ENCODE measurements around the gene ANKUB1.

ANKUB1 gene

DNA sequence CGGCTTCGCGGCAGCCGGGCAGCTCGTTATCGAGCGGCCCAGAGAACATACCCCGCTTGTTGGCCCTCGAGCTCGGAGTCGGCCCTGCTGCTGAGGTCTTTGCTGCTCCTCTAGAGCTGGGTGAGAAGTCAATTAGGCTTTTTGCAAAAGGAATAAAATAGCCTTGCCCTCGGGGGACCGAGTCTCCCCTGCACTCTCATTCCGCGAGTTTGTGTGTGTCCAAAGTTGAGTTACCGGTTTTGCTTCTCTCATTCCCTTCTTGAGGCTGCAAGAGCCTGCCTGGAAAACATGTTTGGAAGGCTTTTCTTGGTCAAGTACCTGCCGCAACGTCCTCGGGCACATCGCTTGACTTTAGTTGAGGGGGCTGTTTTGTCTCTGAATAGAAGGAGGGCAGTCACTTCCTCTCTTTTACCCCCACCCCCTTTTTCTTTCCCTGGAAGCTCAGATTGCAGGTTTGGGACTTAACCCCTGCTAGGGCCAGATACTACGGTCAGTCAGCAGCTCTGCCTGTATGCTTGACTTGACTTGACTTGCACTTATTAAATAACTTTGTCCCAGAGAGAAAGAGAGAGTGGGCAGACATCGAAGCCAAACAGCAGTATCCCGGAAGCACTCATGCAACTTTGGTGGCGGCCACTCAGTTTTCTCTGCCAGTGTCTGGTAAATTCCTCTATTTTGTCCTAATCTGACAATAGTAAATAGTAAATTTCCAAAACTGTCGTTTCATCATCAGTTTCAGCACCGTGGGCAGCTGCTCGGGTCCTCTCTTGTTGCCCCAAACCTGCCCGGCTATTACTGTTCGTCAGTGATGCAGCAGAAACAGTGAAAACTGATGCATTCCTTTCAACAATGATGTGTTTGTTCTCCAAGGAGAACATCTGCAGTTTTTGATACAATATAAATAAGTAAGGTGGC is 21.3 kb upstream of the ANKUB1 start:
- TF ChIP-seq, protein P1, sequence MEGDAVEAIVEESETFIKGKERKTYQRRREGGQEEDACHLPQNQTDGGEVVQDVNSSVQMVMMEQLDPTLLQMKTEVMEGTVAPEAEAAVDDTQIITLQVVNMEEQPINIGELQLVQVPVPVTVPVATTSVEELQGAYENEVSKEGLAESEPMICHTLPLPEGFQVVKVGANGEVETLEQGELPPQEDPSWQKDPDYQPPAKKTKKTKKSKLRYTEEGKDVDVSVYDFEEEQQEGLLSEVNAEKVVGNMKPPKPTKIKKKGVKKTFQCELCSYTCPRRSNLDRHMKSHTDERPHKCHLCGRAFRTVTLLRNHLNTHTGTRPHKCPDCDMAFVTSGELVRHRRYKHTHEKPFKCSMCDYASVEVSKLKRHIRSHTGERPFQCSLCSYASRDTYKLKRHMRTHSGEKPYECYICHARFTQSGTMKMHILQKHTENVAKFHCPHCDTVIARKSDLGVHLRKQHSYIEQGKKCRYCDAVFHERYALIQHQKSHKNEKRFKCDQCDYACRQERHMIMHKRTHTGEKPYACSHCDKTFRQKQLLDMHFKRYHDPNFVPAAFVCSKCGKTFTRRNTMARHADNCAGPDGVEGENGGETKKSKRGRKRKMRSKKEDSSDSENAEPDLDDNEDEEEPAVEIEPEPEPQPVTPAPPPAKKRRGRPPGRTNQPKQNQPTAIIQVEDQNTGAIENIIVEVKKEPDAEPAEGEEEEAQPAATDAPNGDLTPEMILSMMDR (IDR thresholded peaks at IDR 0.05), result no peak

DNA sequence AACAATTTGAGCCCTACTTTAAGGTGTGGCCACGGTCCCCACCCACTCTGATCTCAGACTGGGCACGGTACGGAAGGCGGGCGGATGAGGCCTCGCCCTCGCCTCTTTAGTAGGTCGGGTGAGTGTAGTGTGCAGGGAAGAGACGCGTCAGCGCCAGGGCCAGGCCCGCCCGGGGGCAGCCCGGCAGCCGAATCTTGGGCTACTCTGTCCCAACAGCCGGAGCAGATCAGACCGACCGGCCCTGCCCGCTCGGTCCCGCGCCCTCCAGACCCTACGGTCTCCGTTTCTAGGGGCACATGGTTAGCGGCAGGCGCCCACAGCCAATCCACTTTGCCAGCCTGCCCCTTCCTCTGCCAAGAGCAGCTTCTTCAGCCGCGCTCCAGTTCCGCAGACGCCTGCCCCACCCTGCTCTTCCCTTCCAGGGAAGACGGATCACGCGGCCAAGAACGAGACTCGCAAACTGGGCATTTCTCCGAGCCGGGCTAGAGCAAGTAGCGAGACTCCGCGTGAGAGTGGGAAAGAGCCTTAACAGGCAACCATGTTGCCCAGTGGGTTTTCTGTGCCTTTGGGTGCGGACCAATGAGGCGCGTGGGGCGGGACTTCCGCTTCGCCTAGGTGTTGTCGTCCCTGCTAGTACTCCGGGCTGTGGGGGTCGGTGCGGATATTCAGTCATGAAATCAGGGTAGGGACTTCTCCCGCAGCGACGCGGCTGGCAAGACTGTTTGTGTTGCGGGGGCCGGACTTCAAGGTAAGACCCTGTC is 20.4 kb upstream of the ANKUB1 start, which contains the start of gene RNF13:
TSS of gene RNF13 (plus strand) at position 610 of the 761 bp plus-strand sequence. CDS start 32,812 bp downstream, outside the sequence.
- TF ChIP-seq, protein P1 (IDR thresholded peaks at IDR 0.05), result no peak

DNA sequence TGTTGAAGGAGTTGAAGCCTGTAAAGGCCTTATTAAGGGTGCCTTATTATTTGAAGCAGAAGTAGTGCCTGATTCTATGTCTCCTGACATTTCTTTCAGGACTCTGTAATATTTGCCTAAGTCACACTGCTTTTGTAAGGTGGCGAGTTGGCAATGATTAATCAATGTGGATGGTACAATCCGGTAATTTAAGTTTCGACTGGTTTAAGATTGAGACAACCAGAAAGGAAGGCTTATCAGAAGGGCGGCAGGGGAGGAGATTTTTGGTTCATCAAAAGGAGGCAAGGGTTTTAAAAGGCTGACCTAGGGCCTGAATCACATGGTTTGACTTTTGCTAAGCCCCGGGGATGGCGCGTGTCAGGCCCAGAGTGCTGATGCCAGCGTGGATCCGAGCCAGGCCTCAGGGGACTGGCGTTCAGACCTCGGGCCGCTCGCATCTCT is 19.8 kb upstream of the ANKUB1 start:
- TF ChIP-seq, protein P1 (IDR thresholded peaks at IDR 0.05), result no peak

DNA sequence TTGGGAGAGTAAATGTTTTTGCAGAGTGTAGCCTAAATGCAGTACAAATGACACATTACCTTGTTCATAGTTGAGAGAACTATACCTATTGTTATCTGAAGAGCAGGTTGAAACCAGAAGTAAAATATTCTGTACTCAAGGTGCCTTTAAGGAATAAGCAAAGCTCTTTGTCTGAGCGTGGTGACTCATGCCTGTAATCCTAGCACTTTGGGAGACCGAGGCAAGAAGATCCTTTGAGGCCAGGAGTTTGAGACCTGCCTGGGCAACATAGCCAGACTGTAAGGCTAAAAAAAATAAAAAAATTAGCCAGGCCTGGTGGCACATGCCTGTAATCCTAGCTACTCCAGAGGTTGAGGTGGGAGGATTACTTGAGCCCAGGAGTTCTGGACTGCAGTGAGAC is 18.5 kb upstream of the ANKUB1 start:
- TF ChIP-seq, protein P1 (IDR thresholded peaks at IDR 0.05), result no peak

DNA sequence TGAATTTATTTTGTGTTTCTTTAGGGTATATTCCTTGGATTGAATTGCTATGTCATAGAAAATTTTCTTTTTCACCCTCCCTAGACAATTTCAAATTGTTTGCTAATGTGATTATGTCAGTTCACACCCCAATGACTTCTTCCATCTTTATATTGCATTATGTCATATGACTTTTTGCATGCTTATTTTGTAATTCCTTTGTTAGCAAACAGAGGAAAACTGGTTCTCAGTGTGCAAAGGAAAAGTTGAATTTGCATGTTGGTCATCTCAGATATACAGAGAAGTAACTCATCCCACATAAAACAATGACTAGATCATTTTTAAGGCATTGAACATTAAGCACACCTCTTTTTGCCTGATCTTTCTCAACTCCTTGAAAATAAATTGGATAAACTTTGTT is 17.3 kb upstream of the ANKUB1 start:
- TF ChIP-seq, protein P1 (IDR thresholded peaks at IDR 0.05), result no peak

DNA sequence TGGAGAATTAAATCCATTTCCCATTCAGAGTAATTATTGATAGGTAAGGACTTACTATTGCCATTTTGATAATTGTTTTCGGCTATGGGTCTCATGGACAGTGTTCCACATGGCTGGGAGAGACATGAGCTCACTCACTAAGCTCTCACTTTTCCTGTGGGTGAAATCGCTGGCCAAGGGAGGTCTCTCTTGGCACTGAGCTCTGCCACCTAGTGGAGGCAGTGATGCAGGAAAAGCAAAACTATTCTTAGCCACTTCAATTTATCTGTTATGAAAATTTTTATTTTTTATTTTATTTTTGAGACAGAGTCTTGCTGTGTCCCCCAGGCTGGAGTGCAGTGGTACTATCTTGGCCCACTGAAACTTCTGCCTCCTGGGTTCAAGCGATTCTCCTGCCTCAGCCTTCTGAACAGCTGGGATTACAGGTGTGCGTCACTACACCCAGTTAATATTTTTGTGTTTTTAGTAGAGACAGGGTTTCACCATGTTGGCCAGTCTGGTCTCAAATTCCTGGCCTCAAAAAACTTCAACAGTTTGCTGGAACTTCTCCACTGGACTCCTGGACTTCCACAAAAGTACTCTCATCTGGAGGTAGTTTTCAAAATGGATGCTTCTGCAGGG is 16.0 kb upstream of the ANKUB1 start:
- TF ChIP-seq, protein P1 (IDR thresholded peaks at IDR 0.05), result peak; percentile 87

DNA sequence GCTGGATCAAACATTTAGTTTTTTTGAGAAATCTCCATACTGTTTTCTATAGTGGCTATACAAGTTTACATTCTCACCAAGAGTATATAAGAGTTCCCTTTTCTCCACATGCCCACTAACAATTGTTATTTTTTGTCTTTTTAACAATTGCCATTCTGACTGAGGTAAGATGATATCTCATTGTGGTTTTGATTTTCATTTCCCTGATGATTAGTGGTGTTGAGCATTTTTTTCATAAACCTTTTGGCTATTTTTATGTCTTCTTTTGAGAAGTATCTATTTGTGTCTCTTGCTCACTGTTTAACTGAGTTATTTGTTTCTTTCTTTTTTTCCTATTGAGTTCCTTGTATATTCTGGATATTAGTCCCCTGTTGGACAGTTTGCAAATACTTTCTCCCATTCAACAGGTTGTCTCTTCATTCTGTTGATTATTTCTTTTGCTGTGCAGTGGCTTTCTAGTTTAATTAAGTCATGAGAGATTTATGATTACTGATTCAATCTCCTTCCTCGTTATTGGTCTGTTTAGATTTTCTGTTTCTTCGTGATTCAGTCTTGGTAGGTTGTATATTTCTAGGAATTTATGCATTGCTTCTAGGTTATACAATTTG is 13.9 kb upstream of the ANKUB1 start:
- TF ChIP-seq, protein P1 (IDR thresholded peaks at IDR 0.05), result no peak
